Measurements from ENCODE around the gene TRIM58.

TRIM58 gene

GRCh38 chr1:247884797-247885413 is 27.9 kb downstream of the TRIM58 start:
- DNase-seq (ENCODE audit: low read depth, low spot score) = no peak

- no peak for DNase-seq (ENCODE audit: low read depth, low spot score)
Observed at GRCh38 chr1:247895163-247895637, 38.2 kb downstream of the TRIM58 start, which contains the start of gene OR2W3. Gene OR2W3, plus strand, starts transcription at chr1:247895587. Its CDS starts 0 bp downstream, at chr1:247895587.

GRCh38 chr1:247895976-247896375 is 39.0 kb downstream of the TRIM58 start:
- DNase-seq (ENCODE audit: low read depth, low spot score) = no peak

- no peak for DNase-seq (ENCODE audit: low read depth, low spot score)
Observed at GRCh38 chr1:247904122-247904521, 47.1 kb downstream of the TRIM58 start.

GRCh38 chr1:247905181-247905580 is 48.2 kb downstream of the TRIM58 start:
- no peak for DNase-seq (ENCODE audit: low read depth, low spot score)

GRCh38 chr1:247905910-247906503 is 49.0 kb downstream of the TRIM58 start:
- no peak for DNase-seq (ENCODE audit: low read depth, low spot score)

- no peak for DNase-seq (ENCODE audit: low read depth, low spot score)
Observed at GRCh38 chr1:247906504-247907047, 49.6 kb downstream of the TRIM58 start.

GRCh38 chr1:247908766-247909165 is 51.8 kb downstream of the TRIM58 start:
- no peak for DNase-seq (ENCODE audit: low read depth, low spot score)

- no peak for DNase-seq (ENCODE audit: low read depth, low spot score)
Observed at GRCh38 chr1:247913786-247914185, 56.8 kb downstream of the TRIM58 start.

- DNase-seq (ENCODE audit: low read depth, low spot score) = no peak
Observed at GRCh38 chr1:247914941-247915662, 58.1 kb downstream of the TRIM58 start.

GRCh38 chr1:247919952-247920351 is 63.0 kb downstream of the TRIM58 start, which contains the start of gene OR2T8:
Gene OR2T8, plus strand, starts transcription at chr1:247920252. Its CDS starts 766 bp downstream, at chr1:247921018.
- no peak for DNase-seq (ENCODE audit: low read depth, low spot score)

GRCh38 chr1:247923941-247924340 is 67.0 kb downstream of the TRIM58 start:
- no peak for DNase-seq (ENCODE audit: low read depth, low spot score)

GRCh38 chr1:247924868-247925267 is 67.9 kb downstream of the TRIM58 start, which contains the start of gene OR2AJ1:
Gene OR2AJ1, plus strand, starts transcription at chr1:247924889. Its CDS starts 8,880 bp downstream, at chr1:247933769.
- no peak for DNase-seq (ENCODE audit: low read depth, low spot score)

All from ELF-1 (cell line).